Lung (tissue), 12 donors: ENCODE measurements around the gene C19orf47. TPM values are rescaled to one million over a fixed set of nuclear protein-coding genes. Genes with fewer than 3 reads are reported as not detected.

Source experiments
- ATAC-seq: fragments of 200-7000 bp; cut with Tn5 transposase; one replicate; pipeline ENCODE4 v1.9.1; 2020; ENCODE audit warnings: moderate number of reproducible peaks; ENCODE audit not compliant: insufficient read depth, low FRiP score
- DNase-seq, 3 donors: peaks; one replicate each; pipeline ENCODE4 v3.0.0-alpha.2; 2013 to 2017
- H3K27ac ChIP-seq, 2 donors: one replicate each; pipeline ENCODE4 v1.5.1; 2013; ENCODE audit warnings: mild to moderate bottlenecking in 2 of 2, moderate library complexity in 2 of 2, control low read depth in 1 of 2, inconsistent platforms in 1 of 2, low read depth in 1 of 2, low read length in 1 of 2
- H3K27me3 ChIP-seq, 3 donors: one replicate each; pipeline ENCODE4 v1.5.1; 2013; ENCODE audit warnings: low read length in 2 of 3; ENCODE audit not compliant: control insufficient read depth in 3 of 3, insufficient read depth in 3 of 3
- H3K36me3 ChIP-seq, 4 donors: one replicate each; pipeline ENCODE4 v1.5.1; 2013; ENCODE audit warnings: low read length in 4 of 4, mild to moderate bottlenecking in 1 of 4, moderate library complexity in 1 of 4; ENCODE audit not compliant: control insufficient read depth in 4 of 4, insufficient read depth in 4 of 4
- H3K4me1 ChIP-seq, 5 donors: one replicate each; pipeline ENCODE4 v1.5.1; 2013; ENCODE audit warnings: low read length in 5 of 5, mild to moderate bottlenecking in 2 of 5, moderate library complexity in 1 of 5; ENCODE audit not compliant: control insufficient read depth in 5 of 5, insufficient read depth in 5 of 5
- H3K4me3 ChIP-seq: one replicate; pipeline ENCODE4 v1.5.1; 2013; ENCODE audit warnings: mild to moderate bottlenecking, control low read depth, moderate library complexity
- H3K9ac ChIP-seq, 2 donors: one replicate each; pipeline ENCODE4 v1.5.1; 2013; ENCODE audit warnings: low read length in 2 of 2, control low read depth in 1 of 2; ENCODE audit not compliant: insufficient read depth in 1 of 2
- H3K9me3 ChIP-seq, 4 donors: one replicate each; pipeline ENCODE4 v1.5.1; 2013; ENCODE audit warnings: low read length in 3 of 4, mild to moderate bottlenecking in 1 of 4, moderate library complexity in 1 of 4; ENCODE audit not compliant: control insufficient read depth in 4 of 4, insufficient read depth in 3 of 4
- WGBS, 2 donors: extraction: QIAGEN DNeasy Blood & Tissue Kit; methylation state at CpG; one replicate each; pipeline ENCODE4 v1.1.7; 2013; 5-methylcytosine and 5-hydroxymethylcytosine counted together
- polyA plus RNA-seq, 2 donors: library from polyadenylated mRNA; stranded (reverse); fragments of 200-250 nt; gene quantifications; one replicate each; pipeline ENCODE4 v1.2.1, GENCODE V29; 2013
- total RNA-seq, 2 donors: library from RNA; depleted of rRNA in 1 of 2; stranded (reverse); fragments of >200 nt in 1 of 2; gene quantifications; one replicate each; pipeline ENCODE4 v1.2.1, GENCODE V29; 2014 to 2021
- TF ChIP-seq, protein P1 (sequence below): IDR thresholded peaks from 2 replicates; pipeline ENCODE4 v1.5.1; 2012; ENCODE audit warnings: mild to moderate bottlenecking; ENCODE audit errors: control extremely low read depth, extremely low read depth
- donor health status: control.
- donor health status: control.
- donor health status: Bipolar disorder and iron deficiency.
- donor health status: healthy.
- donor health status: DM: yes; HTN: yes; CAD: no.

Gene C19orf47
- total and polyA plus RNA-seq, 4 donors = 9.8 to 26.3 (median 14.9) TPM

DNA sequence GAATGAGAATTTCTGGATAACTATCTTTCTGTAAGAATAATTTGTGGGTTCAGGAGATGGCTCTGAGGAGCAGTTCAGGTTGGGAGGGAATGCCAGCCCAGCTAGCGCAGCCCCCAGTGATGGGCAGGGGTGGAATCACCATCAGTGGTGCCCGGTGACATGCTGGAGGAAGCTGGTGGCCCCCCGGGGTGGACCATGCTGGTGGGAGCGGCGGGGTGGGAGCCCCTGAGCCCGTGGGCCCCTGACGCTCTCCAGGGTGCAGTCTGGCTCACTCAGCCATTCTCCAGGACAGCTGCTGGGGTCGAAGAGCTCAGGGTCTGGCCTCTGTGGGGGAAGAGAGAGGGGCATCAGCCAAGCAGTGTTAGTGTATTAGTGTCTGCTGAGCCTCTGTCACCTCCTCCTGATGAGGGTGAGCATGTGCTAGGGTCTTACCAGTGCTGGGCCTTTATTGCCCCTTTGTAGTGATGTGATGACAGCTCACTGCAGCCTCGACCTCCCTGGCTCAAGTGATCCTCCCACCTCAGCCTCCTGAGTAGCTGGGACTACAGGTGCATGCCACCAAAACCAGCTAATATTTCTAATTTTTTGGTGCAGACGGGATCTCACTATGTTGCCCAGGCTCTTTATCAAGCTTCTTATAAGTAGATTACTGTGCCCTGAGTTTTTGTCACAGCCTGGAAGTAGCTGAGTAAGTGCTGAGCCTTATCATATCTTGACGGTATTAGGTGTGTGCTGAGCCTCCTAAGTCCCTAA lies 31.4 kb upstream of the C19orf47 start:
- Histone ChIP-seq H3K9me3 (no peaks in the 10 kb centered on the region), H3K9ac (no peak overlapping the region), H3K4me3 (no peak overlapping the region), H3K4me1 (no peaks in the 10 kb centered on the region), H3K36me3 (peaks cover 0 to 42% (median 9%) of the 10 kb centered on the region in 4 donors), H3K27me3 (no peaks in the 10 kb centered on the region), H3K27ac (no peak overlapping the region)
- DNase-seq (no peak), ATAC-seq (no peak)
- WGBS, 2 donors = 88 to 89% methylated on average over 8 to 11 of the region's 11 CpGs
- TF ChIP-seq, protein P1, sequence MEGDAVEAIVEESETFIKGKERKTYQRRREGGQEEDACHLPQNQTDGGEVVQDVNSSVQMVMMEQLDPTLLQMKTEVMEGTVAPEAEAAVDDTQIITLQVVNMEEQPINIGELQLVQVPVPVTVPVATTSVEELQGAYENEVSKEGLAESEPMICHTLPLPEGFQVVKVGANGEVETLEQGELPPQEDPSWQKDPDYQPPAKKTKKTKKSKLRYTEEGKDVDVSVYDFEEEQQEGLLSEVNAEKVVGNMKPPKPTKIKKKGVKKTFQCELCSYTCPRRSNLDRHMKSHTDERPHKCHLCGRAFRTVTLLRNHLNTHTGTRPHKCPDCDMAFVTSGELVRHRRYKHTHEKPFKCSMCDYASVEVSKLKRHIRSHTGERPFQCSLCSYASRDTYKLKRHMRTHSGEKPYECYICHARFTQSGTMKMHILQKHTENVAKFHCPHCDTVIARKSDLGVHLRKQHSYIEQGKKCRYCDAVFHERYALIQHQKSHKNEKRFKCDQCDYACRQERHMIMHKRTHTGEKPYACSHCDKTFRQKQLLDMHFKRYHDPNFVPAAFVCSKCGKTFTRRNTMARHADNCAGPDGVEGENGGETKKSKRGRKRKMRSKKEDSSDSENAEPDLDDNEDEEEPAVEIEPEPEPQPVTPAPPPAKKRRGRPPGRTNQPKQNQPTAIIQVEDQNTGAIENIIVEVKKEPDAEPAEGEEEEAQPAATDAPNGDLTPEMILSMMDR = no peak

GRCh38 chr19:40378509-40378908 lies 30.3 kb upstream of the C19orf47 start:
- H3K27me3 ChIP-seq = no peaks in the 10 kb centered on the region
- DNase-seq (no peak), ATAC-seq (no peak)
- TF ChIP-seq, protein P1 = no peak
- H3K4me1 ChIP-seq = no peaks in the 10 kb centered on the region
- no peaks in the 10 kb centered on the region for H3K9me3 ChIP-seq
- H3K36me3 ChIP-seq = peaks cover 0 to 48% (median 15%) of the 10 kb centered on the region in 4 donors
- H3K9ac ChIP-seq = no peak overlapping the region
- WGBS, 2 donors = 79 to 87% methylated on average over 2 of the region's 2 CpGs
- H3K27ac ChIP-seq = no peak overlapping the region
- H3K4me3 ChIP-seq = no peak overlapping the region

- Histone ChIP-seq H3K27me3 (no peaks in the 10 kb centered on the region), H3K9ac (no peak overlapping the region), H3K27ac (no peak overlapping the region), H3K9me3 (no peaks in the 10 kb centered on the region), H3K4me1 (no peaks in the 10 kb centered on the region), H3K4me3 (no peak overlapping the region), H3K36me3 (peaks cover 0 to 49% (median 17%) of the 10 kb centered on the region in 4 donors)
- 91 to 96% methylated on average over 25 of the region's 25 CpGs for WGBS, 2 donors
- TF ChIP-seq, protein P1 = no peak
- DNase-seq (no peak), ATAC-seq (no peak)
Observed at GRCh38 chr19:40377876-40378385, 29.7 kb upstream of the C19orf47 start.
